DOHH2 (cell line): Measurements from ENCODE around the gene ZNF19.

ENCODE experiments used
- CTCF ChIP-seq: fragments of 200-600 bp; sonication (generic); IDR thresholded peaks from one replicate; pipeline ENCODE4 v1.5.1; 2014; ENCODE audit warnings: antibody characterized with exemption, mild to moderate bottlenecking, low read depth, low read length; ENCODE audit not compliant: poor library complexity, severe bottlenecking
- EZH2phosphoT487 ChIP-seq: fragments of 200-600 bp; sonication (generic); IDR thresholded peaks from 2 replicates; pipeline ENCODE4 v1.6.1; 2017; ENCODE audit warnings: borderline replicate concordance, mild to moderate bottlenecking, antibody characterized with exemption, low read length, moderate library complexity, mixed read lengths

GRCh38 chr16:71453036-71453435, 36.1 kb downstream of the ZNF19 start:
- TF ChIP-seq CTCF (no peak), EZH2phosphoT487 (no peak)
